HepG2 (cell line): ENCODE measurements around the gene TDRD10. TPM values are rescaled to one million over a fixed set of nuclear protein-coding genes. Genes with fewer than 3 reads are reported as not detected.

Experiments
- ATAC-seq: fragments of 200-7000 bp; cut with Tn5 transposase; 3 replicates; pipeline ENCODE4 v1.9.1; 2020; ENCODE audit warnings: mild to moderate bottlenecking, moderate library complexity
- BruUV-seq: library from RNA; stranded (reverse); fragments of 400-500 nt; replicated peaks from 2 replicates; lab custom pipeline; 2021; lab: Mats Ljungman, UMichigan
- CTCF ChIA-PET: fragments of 300-600 bp; formaldehyde crosslinking; extraction: SDS; loops from one replicate; lab custom pipeline; 2021; ENCODE audit warnings: low total read pairs, inconsistent platforms, low intra/inter-chr PET ratio; lab: Yijun Ruan, JAX
- POLR2A ChIA-PET: fragments of 350-600 bp; sonication (Branson Sonifier 250); formaldehyde crosslinking; loops from one replicate; lab custom pipeline; 2020; ENCODE audit warnings: antibody characterized with exemption, inconsistent platforms; lab: Yijun Ruan, JAX
- DNase-seq: peaks from one replicate; pipeline ENCODE4 v3.0.0-alpha.2; 2015; ENCODE audit warnings: low spot score
- FAIRE-seq: peaks from 3 replicates; lab custom pipeline; 2011; peaks lifted over from hg19 to GRCh38; lab: Jason Lieb, UNC
- H2AFZ ChIP-seq: one replicate; pipeline ENCODE4 v1.6.1; 2011; ENCODE audit warnings: low read length, inconsistent platforms
- H3K27ac ChIP-seq: fragments of 300-600 bp; 3 replicates; pipeline ENCODE4 v1.8.0; 2011; ENCODE audit warnings: mixed run types, mild to moderate bottlenecking, mixed read lengths, low read length, inconsistent platforms; ENCODE audit not compliant: insufficient read depth; ENCODE audit errors: extremely low read length
- H3K27me3 ChIP-seq, 2 experiments: fragments of 200-600 bp in 1 of 2; 2 replicates in 1 of 2; 3 replicates in 1 of 2; pipeline versions ENCODE4 v1.6.0 to v1.8.0; 2011; ENCODE audit warnings: low read length in 2 of 2, mild to moderate bottlenecking in 2 of 2, moderate library complexity in 2 of 2, inconsistent platforms in 1 of 2; ENCODE audit not compliant: insufficient read depth in 2 of 2, control insufficient read depth in 1 of 2
- H3K36me3 ChIP-seq, 2 experiments: fragments of 200-600 bp in 1 of 2; replicated peaks in 1 of 2; 2 replicates in 1 of 2; 3 replicates in 1 of 2; pipeline versions ENCODE4 v1.5.1 to v1.8.0; 2011; ENCODE audit warnings: low read length in 2 of 2, inconsistent platforms in 1 of 2; ENCODE audit not compliant: insufficient read depth in 2 of 2, control insufficient read depth in 1 of 2
- H3K4me1 ChIP-seq: 2 replicates; pipeline ENCODE4 v1.5.1; 2012; ENCODE audit warnings: low read length, inconsistent platforms; ENCODE audit not compliant: insufficient read depth
- H3K4me2 ChIP-seq: 2 replicates; pipeline ENCODE4 v1.6.0; 2011; ENCODE audit warnings: low read depth, low read length, inconsistent platforms
- H3K4me3 ChIP-seq, 3 experiments: fragments of 200-600 bp in 1 of 3; sonication (generic), shearing (Covaris generic) in 1 of 3; replicated peaks in 1 of 3; 2 replicates each; pipeline ENCODE4 v1.5.1; 2011 to 2016; ENCODE audit warnings: low read length in 3 of 3, inconsistent platforms in 2 of 3, low read depth in 2 of 3, mild to moderate bottlenecking in 2 of 3, control low read depth in 1 of 3, mixed read lengths in 1 of 3; ENCODE audit not compliant: insufficient read depth in 1 of 3
- H3K79me2 ChIP-seq: one replicate; pipeline ENCODE4 v1.6.1; 2011; ENCODE audit warnings: low read length, inconsistent platforms; ENCODE audit not compliant: insufficient read depth
- H3K9ac ChIP-seq: 2 replicates; pipeline ENCODE4 v1.6.0; 2011; ENCODE audit warnings: mild to moderate bottlenecking, low read depth, low read length, inconsistent platforms; ENCODE audit not compliant: insufficient read depth
- H3K9me3 ChIP-seq: 2 replicates; pipeline ENCODE4 v1.5.1; 2012; ENCODE audit warnings: mild to moderate bottlenecking, low read length
- H4K20me1 ChIP-seq: 2 replicates; pipeline ENCODE4 v1.6.0; 2011; ENCODE audit warnings: inconsistent platforms, mild to moderate bottlenecking, low read length, moderate library complexity; ENCODE audit not compliant: insufficient read depth
- FOXA1 ChIP-seq, 2 experiments: fragments of 450-650 bp in 1 of 2; sonication (generic) in 1 of 2; formaldehyde crosslinking in 1 of 2; IDR thresholded peaks; 2 replicates each; pipeline versions ENCODE4 v1.4.0 to v1.6.1; 2016 to 2020; ENCODE audit warnings: missing genetic modification reagents in 1 of 2
- MTA3 ChIP-seq: sonication (generic); formaldehyde crosslinking; IDR thresholded peaks from 2 replicates; pipeline ENCODE4 v1.4.0; 2020; ENCODE audit warnings: missing genetic modification reagents
- ONECUT2 ChIP-seq: sonication (generic); formaldehyde crosslinking; IDR thresholded peaks from 2 replicates; pipeline ENCODE4 v1.4.0; 2020; ENCODE audit warnings: missing genetic modification reagents
- POLR2A ChIP-seq, 2 experiments: IDR thresholded peaks; 2 replicates each; pipeline ENCODE4 v1.6.1; 2011; ENCODE audit warnings: low read depth in 2 of 2, low read length in 2 of 2, mild to moderate bottlenecking in 1 of 2, moderate library complexity in 1 of 2; ENCODE audit not compliant: insufficient read depth in 1 of 2
- SUZ12 ChIP-seq: fragments of 150-350 bp; IDR thresholded peaks from 2 replicates; pipeline ENCODE4 v1.6.1; 2014; ENCODE audit warnings: low read depth, low read length
- TRIM24 ChIP-seq: sonication (generic); formaldehyde crosslinking; IDR thresholded peaks from 2 replicates; pipeline ENCODE4 v1.8.0; 2022; ENCODE audit warnings: mild to moderate bottlenecking, missing genetic modification reagents
- ZNF788 ChIP-seq: sonication (generic); formaldehyde crosslinking; IDR thresholded peaks from 2 replicates; pipeline ENCODE4 v1.5.0; 2020; ENCODE audit warnings: mild to moderate bottlenecking, missing genetic modification reagents, borderline replicate concordance
- ZSCAN5A ChIP-seq: sonication (generic); formaldehyde crosslinking; IDR thresholded peaks from 2 replicates; pipeline ENCODE4 v1.8.0; 2022; ENCODE audit warnings: mild to moderate bottlenecking, missing genetic modification reagents, borderline replicate concordance
- WGBS: methylation state at CpG from one replicate; pipeline ENCODE4 v1.1.6; 2017; ENCODE audit warnings: low lambda C conversion rate; 5-methylcytosine and 5-hydroxymethylcytosine counted together
- in situ Hi-C: cut with HindIII; loops from 2 replicates; pipeline ENCODE4 v1.10.0; 2017; ENCODE audit warnings: low pct_unique_long_range_greater_than_20kb; ENCODE audit not compliant: extremely low pct_ligation_motif_present
- intact Hi-C: fragments of 100-400 bp; cut with micrococcal nuclease; formaldehyde crosslinking; loops from one replicate; pipeline ENCODE4 v1.10.0; 2022; ENCODE audit not compliant: unreplicated experiment
- polyA plus RNA-seq, 8 experiments: library from polyadenylated mRNA; depleted of rRNA in 3 of 8; stranded (reverse) in 7 of 8; unstranded in 1 of 8; fragments of >200 nt; fragmentation: Illumina TruSeq in 4 of 8; extraction: Trizol in 4 of 8; gene quantifications; 2 replicates each; pipeline versions ENCODE4 v1.2.1 to v1.2.3, GENCODE V29; 2011 to 2016; ENCODE audit warnings: low read depth in 4 of 8, missing spikeins in 1 of 8, mixed read lengths in 1 of 8; ENCODE audit not compliant: insufficient read depth in 1 of 8
- total RNA-seq, 5 experiments: library from RNA; depleted of rRNA; stranded (reverse); fragments of >200 nt; fragmentation: Illumina TruSeq; extraction: Trizol; gene quantifications; 2 replicates each; pipeline ENCODE4 v1.2.3, GENCODE V29; 2016; ENCODE audit warnings: low read depth in 1 of 5
- TF ChIP-seq, protein P1 (sequence below): sonication (generic); formaldehyde crosslinking; IDR thresholded peaks from 2 replicates; pipeline ENCODE4 v1.5.0; 2020; ENCODE audit warnings: missing genetic modification reagents

Gene TDRD10
- total and polyA plus RNA-seq, 2 of the 13 experiments (the other 11 are each of a cell fraction or from before 2014, with no cell fraction given), result not detected

DNA sequence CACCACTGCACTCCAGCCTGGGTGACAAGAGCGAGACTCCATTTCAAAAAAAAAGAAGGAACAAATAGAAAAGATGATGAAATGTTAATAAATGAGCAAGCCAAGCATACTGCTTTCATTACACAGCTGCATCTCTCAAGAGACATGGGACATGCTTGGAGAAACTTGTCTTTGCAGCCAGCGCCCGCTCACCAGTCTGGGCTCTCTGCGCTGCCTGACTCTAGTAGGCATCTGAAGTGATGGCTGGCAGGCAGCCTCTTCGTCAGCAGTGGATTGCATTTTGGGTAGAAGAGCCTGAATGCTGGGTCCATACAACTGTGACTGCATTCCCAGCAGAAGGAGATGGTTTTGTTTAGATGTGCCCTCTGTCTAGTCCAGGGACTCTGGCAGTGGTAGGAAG is 48.9 kb upstream of the TDRD10 start:
- Histone ChIP-seq H2AFZ (no peak overlapping the region), H3K27ac (no peak overlapping the region), H3K4me1 (peaks cover 12% of the 10 kb centered on the region), H3K79me2 (no peaks in the 10 kb centered on the region), H4K20me1 (no peaks in the 10 kb centered on the region), H3K4me2 (no peak overlapping the region), H3K9me3 (no peaks in the 10 kb centered on the region), H3K4me3 (no peak overlapping the region), H3K9ac (no peak overlapping the region), H3K27me3 (no peaks in the 10 kb centered on the region), H3K36me3 (no peaks in the 10 kb centered on the region)
- intact Hi-C loops, result no loop called here
- FAIRE-seq (no peak), DNase-seq (no peak), ATAC-seq (no peak)
- WGBS, result 97% methylated on average over 5 of the region's 5 CpGs
- ChIA-PET POLR2A (no interaction called here), CTCF (no interaction called here)
- TF ChIP-seq ONECUT2 (CRISPR knock-in tag) (no peak), ZNF788 (no peak), POLR2A (IDR thresholded peaks at IDR 0.05; ENCODE audit: insufficient read depth in 1 of 2, low read depth in 2 of 2, low read length in 2 of 2) (no peak), MTA3 (CRISPR knock-in tag) (no peak), SUZ12 (no peak), FOXA1 (IDR thresholded peaks at IDR 0.05) (no peak), FOXA1 (CRISPR knock-in tag; IDR thresholded peaks at IDR 0.05) (no peak), TRIM24 (CRISPR knock-in tag) (no peak), ZSCAN5A (no peak)
- TF ChIP-seq, protein P1, sequence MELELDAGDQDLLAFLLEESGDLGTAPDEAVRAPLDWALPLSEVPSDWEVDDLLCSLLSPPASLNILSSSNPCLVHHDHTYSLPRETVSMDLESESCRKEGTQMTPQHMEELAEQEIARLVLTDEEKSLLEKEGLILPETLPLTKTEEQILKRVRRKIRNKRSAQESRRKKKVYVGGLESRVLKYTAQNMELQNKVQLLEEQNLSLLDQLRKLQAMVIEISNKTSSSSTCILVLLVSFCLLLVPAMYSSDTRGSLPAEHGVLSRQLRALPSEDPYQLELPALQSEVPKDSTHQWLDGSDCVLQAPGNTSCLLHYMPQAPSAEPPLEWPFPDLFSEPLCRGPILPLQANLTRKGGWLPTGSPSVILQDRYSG (CRISPR knock-in tag), result no peak
- BruUV-seq, result no TSS peak
- in situ Hi-C loops, result no loop called here
